ENCODE results near the gene ALS2CL. TPM values are rescaled to one million over a fixed set of nuclear protein-coding genes. Genes with fewer than 3 reads are reported as not detected.

ALS2CL gene
- total and polyA plus RNA-seq, 2 experiments from 2014 or later: 3.4 to 11.8 TPM

DNA sequence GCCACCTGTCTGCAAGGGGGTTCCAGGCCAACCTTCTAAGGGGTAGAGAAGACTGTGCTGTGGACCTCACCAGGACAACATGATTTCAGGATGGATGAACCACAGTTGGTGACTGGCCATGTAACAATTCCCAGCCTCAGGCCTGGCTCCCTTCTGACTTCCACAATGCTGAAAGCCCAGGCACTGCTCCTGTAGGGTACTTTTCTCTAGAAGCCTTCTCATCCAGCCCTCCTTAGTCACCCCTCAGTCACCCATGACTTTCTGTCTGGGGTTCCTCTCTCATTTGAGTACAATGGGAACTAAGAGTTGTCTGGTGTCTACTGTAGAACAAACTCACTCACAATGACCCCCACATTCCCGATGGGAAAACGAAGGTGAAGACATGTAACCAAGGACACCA is 8.6 kb downstream of the ALS2CL start (continued):
- TF ChIP-seq REST (IDR thresholded peaks at IDR 0.05; ENCODE audit: unreplicated experiment) (no peak), CTCF (conservative IDR thresholded peaks at IDR 0.05; ENCODE audit: low read depth in 2 of 2) (no peak), ETS1 (IDR thresholded peaks at IDR 0.05) (no peak), STAT1 (IDR thresholded peaks at IDR 0.05; ENCODE audit: unreplicated experiment) (no peak)

GRCh38 chr3:46682974-46683373 is 10.5 kb downstream of the ALS2CL start:
- Mint-ChIP-seq H3K9me3 (no peaks in the 10 kb centered on the region), H3K4me3 (no peak overlapping the region), H3K36me3 (ENCODE audit: low read depth) (peaks cover 3% of the 10 kb centered on the region; the same call in 1 of the 3 replicates), H3K27ac (no peak overlapping the region), H3K27me3 (ENCODE audit: insufficient read depth, low read depth, poor library complexity) (peaks cover 16% of the 10 kb centered on the region), H3K4me1 (no peaks in the 10 kb centered on the region; the same call in 1 of the 3 replicates)
- no peak overlapping the region for H3K4me2 ChIP-seq
- H3K4me3 ChIP-seq: no peak overlapping the region
- DNase-seq (ENCODE audit: low spot score): no peak
- no peaks in the 10 kb centered on the region for H3F3A ChIP-seq (replicated peaks; ENCODE audit: low read depth)
- no peaks in the 10 kb centered on the region for H3K36me3 ChIP-seq (ENCODE audit: insufficient read depth)
- no peak overlapping the region for H3K27ac ChIP-seq (ENCODE audit: low read depth)
- no peaks in the 10 kb centered on the region for H3K27me3 ChIP-seq (ENCODE audit: insufficient read depth)
- no peak overlapping the region for H2AFZ ChIP-seq
- H3K4me1 ChIP-seq (ENCODE audit: insufficient read depth): no peaks in the 10 kb centered on the region
- no peaks in the 10 kb centered on the region; the same call in 1 of the 2 replicates for H4K20me1 ChIP-seq (replicated peaks; ENCODE audit: insufficient read depth)
- no peak for TF ChIP-seq ZNF331 (CRISPR knock-in tag; IDR thresholded peaks at IDR 0.05; ENCODE audit: low read depth)
- no peak for TF ChIP-seq ETS1 (IDR thresholded peaks at IDR 0.05)
- TF ChIP-seq CREB1 (CRISPR knock-in tag; IDR thresholded peaks at IDR 0.05; ENCODE audit: low read depth): no peak
- TF ChIP-seq EZH2phosphoT487 (IDR thresholded peaks at IDR 0.05; ENCODE audit: unreplicated experiment): no peak
- no peak for TF ChIP-seq POLR2AphosphoS5 (IDR thresholded peaks at IDR 0.05; ENCODE audit: low read depth)
- H3K79me2 ChIP-seq (replicated peaks; ENCODE audit: insufficient read depth): no peaks in the 10 kb centered on the region
- ATAC-seq: no peak
- H3K9me2 ChIP-seq (ENCODE audit: insufficient read depth): no peaks in the 10 kb centered on the region

Measured in GM23338 (cell line).